Adrenal gland (tissue), 12 donors: ENCODE results near the gene OLA1. TPM values are rescaled to one million over a fixed set of nuclear protein-coding genes. Genes with fewer than 3 reads are reported as not detected.

ENCODE experiments used
- DNase-seq, 7 donors: peaks; one replicate each; pipeline ENCODE4 v3.0.0-alpha.2; 2019 to 2020
- H3K27ac ChIP-seq, 5 donors: fragments of 200-600 bp; sonication (generic) in 4 of 5; 1 replicate in 3 of 5; 2 replicates in 2 of 5; pipeline versions ENCODE4 v1.5.1 to v1.8.0; 2016 to 2020; ENCODE audit warnings: mild to moderate bottlenecking in 1 of 5
- H3K27me3 ChIP-seq: fragments of 200-600 bp; 2 replicates; pipeline ENCODE4 v1.8.0; 2021
- H3K36me3 ChIP-seq, 2 donors: fragments of 200-600 bp; replicated peaks in 1 of 2; 1 replicate in 1 of 2; 2 replicates in 1 of 2; pipeline versions ENCODE4 v1.5.1 to v1.8.0; 2018 to 2022
- H3K4me1 ChIP-seq, 2 donors: fragments of 200-600 bp; replicated peaks in 1 of 2; 1 replicate in 1 of 2; 2 replicates in 1 of 2; pipeline versions ENCODE4 v1.5.1 to v1.8.0; 2018 to 2021
- H3K4me3 ChIP-seq, 4 donors: fragments of 200-600 bp; sonication (generic) in 3 of 4; one replicate each; pipeline ENCODE4 v1.5.1; 2016 to 2018
- H3K9me3 ChIP-seq, 3 donors: fragments of 200-600 bp; sonication (generic) in 1 of 3; replicated peaks in 1 of 3; 1 replicate in 2 of 3; 2 replicates in 1 of 3; pipeline versions ENCODE4 v1.5.1 to v1.8.0; 2016 to 2021
- CTCF ChIP-seq, 6 experiments: fragments of 450-650 bp in 4 of 6; fragments of 200-600 bp in 2 of 6; sonication (generic) in 1 of 6; IDR thresholded peaks; 1 replicate in 5 of 6; 2 replicates in 1 of 6; pipeline versions ENCODE4 v1.5.1 to v1.8.0; 2016 to 2021; ENCODE audit warnings: antibody characterized with exemption in 6 of 6, mild to moderate bottlenecking in 2 of 6, moderate library complexity in 1 of 6
- POLR2A ChIP-seq, 2 donors: fragments of 450-650 bp; IDR thresholded peaks; one replicate each; pipeline ENCODE4 v1.6.1; 2017; ENCODE audit warnings: antibody characterized with exemption in 2 of 2, mild to moderate bottlenecking in 2 of 2, moderate library complexity in 1 of 2
- WGBS, 4 donors: extraction: QIAGEN DNeasy Blood & Tissue Kit in 2 of 4; methylation state at CpG; one replicate each; pipeline versions ENCODE4 v1.1.5 to v1.1.7; 2013 to 2017; 5-methylcytosine and 5-hydroxymethylcytosine counted together
- intact Hi-C, 2 donors: fragments of 100-400 bp; cut with DNase I; formaldehyde crosslinking; loops; one replicate each; pipeline versions ENCODE4 v1.14.1 to v1.15.0; 2022 to 2023
- polyA plus RNA-seq, 3 donors: library from polyadenylated mRNA; stranded (reverse); fragments of 200-250 nt in 2 of 3; fragments of 350-450 nt in 1 of 3; fragmentation: Illumina TruSeq in 1 of 3; extraction: RNeasy Lipid Tissue Mini Kit (QIAGEN cat#74804) in 1 of 3; gene quantifications; one replicate each; pipeline ENCODE4 v1.2.3, GENCODE V29; 2013 to 2014
- total RNA-seq, 9 donors: library from RNA; depleted of rRNA in 4 of 9; stranded (reverse); fragments of >200 nt in 4 of 9; fragments of 120-200 nt in 1 of 9; fragmentation: NEBNext Ultra II Directional in 1 of 9; extraction: Animal tissue kit (Norgen Biotek cat#: 25700) in 1 of 9; gene quantifications; one replicate each; pipeline versions ENCODE4 v1.1.0 to v1.2.4, GENCODE V29; 2013 to 2023
- donor health status: healthy with polysubstance abuse.
- donor health status: Bipolar disorder and iron deficiency.
- donor health status: DM: yes; HTN: yes; CAD: no.
- donor health status: DM: no; HTN: no; CAD: no.
- donor health status: DM: no; HTN: no; CAD: no.
- donor health status: DM: yes; HTN: yes; CAD: no.

Gene OLA1
- total and polyA plus RNA-seq, 12 donors = 30.1 to 182 (median 68.9) TPM

- H3K4me3 ChIP-seq = no peak overlapping the region
- no peak overlapping the region for H3K27ac ChIP-seq
- no peaks in the 10 kb centered on the region for H3K9me3 ChIP-seq
- intact Hi-C loops = no loop called here
- WGBS, 4 donors = 90 to 98% (median 93%) methylated on average over 2 of the region's 2 CpGs
- no peaks in the 10 kb centered on the region for H3K27me3 ChIP-seq
- H3K36me3 ChIP-seq = no peaks in the 10 kb centered on the region
- H3K4me1 ChIP-seq = no peaks in the 10 kb centered on the region
- TF ChIP-seq CTCF (IDR thresholded peaks at IDR 0.05) (no peak), POLR2A (IDR thresholded peaks at IDR 0.05) (no peak)
- no peak for DNase-seq
These were observed 63.8 kb downstream of the OLA1 start for GRCh38 chr2:174184504-174184903.

- DNase-seq = no peak
- no peak for TF ChIP-seq POLR2A (IDR thresholded peaks at IDR 0.05)
- TF ChIP-seq CTCF (IDR thresholded peaks at IDR 0.05) = no peak
These were observed 65.3 kb downstream of the OLA1 start for GRCh38 chr2:174183076-174183475.

GRCh38 chr2:174181368-174181767 is 67.0 kb downstream of the OLA1 start:
- no peaks in the 10 kb centered on the region for H3K36me3 ChIP-seq
- DNase-seq = no peak
- WGBS, 4 donors = 93 to 98% (median 93%) methylated on average over 5 of the region's 5 CpGs
- H3K4me3 ChIP-seq = no peak overlapping the region
- H3K9me3 ChIP-seq = peaks cover 0 to 8% (median 0%) of the 10 kb centered on the region in 3 donors
- intact Hi-C loops = no loop called here
- H3K4me1 ChIP-seq = no peaks in the 10 kb centered on the region
- no peaks in the 10 kb centered on the region for H3K27me3 ChIP-seq
- TF ChIP-seq CTCF (IDR thresholded peaks at IDR 0.05) (no peak), POLR2A (IDR thresholded peaks at IDR 0.05) (no peak)
- H3K27ac ChIP-seq = no peak overlapping the region

More at GRCh38 chr2:174183076-174183475, 65.3 kb downstream of the OLA1 start:
- Histone ChIP-seq H3K27me3 (no peaks in the 10 kb centered on the region), H3K9me3 (peaks cover 0 to 6% (median 0%) of the 10 kb centered on the region in 3 donors), H3K4me3 (no peak overlapping the region), H3K4me1 (no peaks in the 10 kb centered on the region), H3K27ac (no peak overlapping the region), H3K36me3 (no peaks in the 10 kb centered on the region)
- intact Hi-C loops = no loop called here
- WGBS, 4 donors = 74 to 94% (median 82%) methylated on average over 1 of the region's 1 CpG

- intact Hi-C loops = no loop called here
These were observed 67.6 kb downstream of the OLA1 start for GRCh38 chr2:174180726-174181236.

GRCh38 chr2:174180165-174180724 is 68.1 kb downstream of the OLA1 start:
- H3K4me3 ChIP-seq = no peak overlapping the region
- H3K27ac ChIP-seq = no peak overlapping the region
- no peaks in the 10 kb centered on the region for H3K4me1 ChIP-seq
- no peaks in the 10 kb centered on the region for H3K36me3 ChIP-seq
- intact Hi-C loops = no loop called here
- 57 to 80% (median 65%) methylated on average over 1 of the region's 1 CpG for WGBS, 4 donors
- peaks cover 0 to 8% (median 4%) of the 10 kb centered on the region in 3 donors for H3K9me3 ChIP-seq
- DNase-seq = no peak
- no peaks in the 10 kb centered on the region for H3K27me3 ChIP-seq
- TF ChIP-seq POLR2A (IDR thresholded peaks at IDR 0.05) = no peak
- TF ChIP-seq CTCF (IDR thresholded peaks at IDR 0.05) = no peak

More at GRCh38 chr2:174180726-174181236, 67.6 kb downstream of the OLA1 start:
- peaks cover 0 to 8% (median 0%) of the 10 kb centered on the region in 3 donors for H3K9me3 ChIP-seq
- no peaks in the 10 kb centered on the region for H3K4me1 ChIP-seq
- no peaks in the 10 kb centered on the region for H3K36me3 ChIP-seq
- H3K27me3 ChIP-seq = no peaks in the 10 kb centered on the region
- DNase-seq = no peak
- TF ChIP-seq POLR2A (IDR thresholded peaks at IDR 0.05) = no peak
- no peak overlapping the region for H3K4me3 ChIP-seq
- no peak overlapping the region for H3K27ac ChIP-seq
